Lower lobe of right lung (tissue), 2 donors: ENCODE data around the gene NR0B2. TPM values are rescaled to one million over a fixed set of nuclear protein-coding genes. Genes with fewer than 3 reads are reported as not detected.
A peak's percentile ranks its signal among the peaks of the same experiment; 100 is the strongest.

Source experiments
- ATAC-seq, 2 donors: fragments of 200-7000 bp; cut with Tn5 transposase; one replicate each; pipeline ENCODE4 v1.9.1; 2020 to 2022; ENCODE audit warnings: mild to moderate bottlenecking in 2 of 2, moderate library complexity in 2 of 2
- DNase-seq: peaks from one replicate; pipeline ENCODE4 v3.0.0-alpha.2; 2020
- H3K27ac ChIP-seq: fragments of 200-600 bp; one replicate; pipeline ENCODE4 v1.8.0; 2022
- H3K27me3 ChIP-seq: fragments of 200-600 bp; one replicate; pipeline ENCODE4 v1.8.0; 2022; ENCODE audit warnings: low read depth
- H3K36me3 ChIP-seq: fragments of 200-600 bp; one replicate; pipeline ENCODE4 v1.8.0; 2022; ENCODE audit warnings: mild to moderate bottlenecking
- H3K4me1 ChIP-seq: fragments of 200-600 bp; one replicate; pipeline ENCODE4 v1.8.0; 2022
- H3K4me3 ChIP-seq: fragments of 200-600 bp; one replicate; pipeline ENCODE4 v1.8.0; 2022; ENCODE audit warnings: mild to moderate bottlenecking
- H3K9me3 ChIP-seq: fragments of 200-600 bp; one replicate; pipeline ENCODE4 v1.8.0; 2022
- intact Hi-C: fragments of 100-400 bp; cut with DNase I; formaldehyde crosslinking; loops from one replicate; pipeline ENCODE4 v1.11.0; 2022
- total RNA-seq: library from RNA; stranded (reverse); fragmentation: NEBNext Ultra II Directional; extraction: Animal tissue kit (Norgen Biotek cat#: 25700); gene quantifications from one replicate; pipeline ENCODE4 v1.2.1, GENCODE V29; 2021
- TF ChIP-seq, protein P1 (sequence below): fragments of 200-600 bp; IDR thresholded peaks from one replicate; pipeline ENCODE4 v1.8.0; 2022; ENCODE audit warnings: antibody characterized with exemption, mild to moderate bottlenecking
- donor health status: DM: no; HTN: yes; CAD: no; lungs with severe emphysema.

NR0B2 gene
- total RNA-seq, 1 donor from 2014 or later, result 2.2 TPM

DNA sequence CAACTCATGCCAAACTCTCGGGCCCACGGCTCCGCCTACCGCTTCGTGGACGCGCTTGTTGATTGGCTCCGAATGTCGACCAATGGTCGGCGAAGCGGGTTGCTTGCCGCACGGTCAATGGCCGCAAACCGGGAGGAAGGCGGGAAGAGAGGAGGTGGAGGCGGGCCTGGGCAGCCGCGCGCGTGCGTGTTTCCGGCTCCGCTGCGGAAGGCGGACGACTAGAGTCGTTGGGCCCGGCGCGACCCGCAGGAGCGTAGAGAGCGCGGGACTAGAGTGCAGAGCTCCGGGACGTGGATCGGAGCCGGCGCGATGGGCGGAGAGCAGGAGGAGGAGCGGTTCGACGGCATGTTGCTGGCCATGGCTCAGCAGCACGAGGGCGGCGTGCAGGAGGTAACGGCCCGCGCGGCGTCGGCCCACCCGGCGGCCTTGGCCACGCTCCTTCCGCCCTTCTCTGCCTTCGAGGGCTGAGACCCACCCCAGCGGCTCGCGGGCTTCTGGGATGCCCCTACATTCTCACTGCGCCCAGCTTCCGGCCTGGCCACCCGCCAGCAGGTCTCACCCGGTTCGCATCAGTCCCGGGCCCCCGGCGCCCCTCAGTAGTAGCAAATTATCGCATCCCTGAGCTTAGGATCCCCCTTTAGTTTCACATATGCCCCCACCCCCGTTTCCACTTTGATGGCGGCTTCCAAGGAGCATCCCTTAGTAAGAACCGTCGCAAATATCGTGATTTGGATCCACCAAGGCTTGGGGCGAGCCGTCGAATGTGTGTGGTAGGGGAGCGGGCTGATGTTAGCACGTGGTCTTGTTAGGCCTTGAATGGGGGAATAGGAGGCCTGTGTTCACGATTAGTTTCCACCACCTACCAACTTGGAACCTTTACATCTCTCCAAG, 8.0 kb upstream of the NR0B2 start, which contains the start of gene NUDC:
Gene NUDC (plus strand): TSS at position 204 of the 891 bp plus-strand sequence. CDS start 106 bp downstream, at position 310.
- intact Hi-C loops, result no loop called here
- peak within 1 kb of the TSS; percentile 93 for H3K27ac ChIP-seq
- ATAC-seq, result peak; percentile 99
- H3K4me1 ChIP-seq, result peaks cover 23% of the 10 kb centered on the region
- H3K4me3 ChIP-seq, result peak within 1 kb of the TSS; percentile 100
- TF ChIP-seq, protein P1, sequence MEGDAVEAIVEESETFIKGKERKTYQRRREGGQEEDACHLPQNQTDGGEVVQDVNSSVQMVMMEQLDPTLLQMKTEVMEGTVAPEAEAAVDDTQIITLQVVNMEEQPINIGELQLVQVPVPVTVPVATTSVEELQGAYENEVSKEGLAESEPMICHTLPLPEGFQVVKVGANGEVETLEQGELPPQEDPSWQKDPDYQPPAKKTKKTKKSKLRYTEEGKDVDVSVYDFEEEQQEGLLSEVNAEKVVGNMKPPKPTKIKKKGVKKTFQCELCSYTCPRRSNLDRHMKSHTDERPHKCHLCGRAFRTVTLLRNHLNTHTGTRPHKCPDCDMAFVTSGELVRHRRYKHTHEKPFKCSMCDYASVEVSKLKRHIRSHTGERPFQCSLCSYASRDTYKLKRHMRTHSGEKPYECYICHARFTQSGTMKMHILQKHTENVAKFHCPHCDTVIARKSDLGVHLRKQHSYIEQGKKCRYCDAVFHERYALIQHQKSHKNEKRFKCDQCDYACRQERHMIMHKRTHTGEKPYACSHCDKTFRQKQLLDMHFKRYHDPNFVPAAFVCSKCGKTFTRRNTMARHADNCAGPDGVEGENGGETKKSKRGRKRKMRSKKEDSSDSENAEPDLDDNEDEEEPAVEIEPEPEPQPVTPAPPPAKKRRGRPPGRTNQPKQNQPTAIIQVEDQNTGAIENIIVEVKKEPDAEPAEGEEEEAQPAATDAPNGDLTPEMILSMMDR, result no peak
- peak; percentile 99 for DNase-seq
- no peaks in the 10 kb centered on the region for H3K27me3 ChIP-seq
- no peaks in the 10 kb centered on the region for H3K9me3 ChIP-seq
- H3K36me3 ChIP-seq, result peaks cover 31% of the 10 kb centered on the region

DNA sequence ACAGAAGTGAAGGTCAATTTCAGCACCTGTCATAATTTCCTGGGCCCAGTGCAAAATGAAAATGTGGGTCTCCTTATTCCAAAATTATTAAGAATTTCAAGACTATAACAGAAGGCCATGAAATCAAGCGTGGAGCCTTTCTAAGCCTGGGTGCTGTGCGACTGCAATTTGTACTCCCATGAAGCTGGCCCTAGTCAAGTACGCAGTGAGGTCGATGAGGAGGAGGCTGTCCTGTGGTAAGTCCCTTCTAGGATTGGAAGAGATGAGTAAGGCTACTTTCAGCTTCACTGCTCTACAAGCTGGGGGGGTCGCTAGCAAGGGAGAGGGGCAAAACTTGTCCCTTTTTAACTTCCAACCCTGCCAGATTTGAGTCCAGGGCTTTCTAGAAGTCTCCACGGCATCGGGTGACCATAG, 7.4 kb upstream of the NR0B2 start:
- Histone ChIP-seq H3K27me3 (no peaks in the 10 kb centered on the region), H3K4me3 (peak overlapping the region; percentile 100), H3K4me1 (peaks cover 23% of the 10 kb centered on the region), H3K9me3 (no peaks in the 10 kb centered on the region), H3K36me3 (peaks cover 24% of the 10 kb centered on the region), H3K27ac (peak overlapping the region; percentile 93)
- DNase-seq (no peak), ATAC-seq (peak; percentile 48 to 62)
- intact Hi-C loops, result no loop called here
- TF ChIP-seq, protein P1, result no peak

DNA sequence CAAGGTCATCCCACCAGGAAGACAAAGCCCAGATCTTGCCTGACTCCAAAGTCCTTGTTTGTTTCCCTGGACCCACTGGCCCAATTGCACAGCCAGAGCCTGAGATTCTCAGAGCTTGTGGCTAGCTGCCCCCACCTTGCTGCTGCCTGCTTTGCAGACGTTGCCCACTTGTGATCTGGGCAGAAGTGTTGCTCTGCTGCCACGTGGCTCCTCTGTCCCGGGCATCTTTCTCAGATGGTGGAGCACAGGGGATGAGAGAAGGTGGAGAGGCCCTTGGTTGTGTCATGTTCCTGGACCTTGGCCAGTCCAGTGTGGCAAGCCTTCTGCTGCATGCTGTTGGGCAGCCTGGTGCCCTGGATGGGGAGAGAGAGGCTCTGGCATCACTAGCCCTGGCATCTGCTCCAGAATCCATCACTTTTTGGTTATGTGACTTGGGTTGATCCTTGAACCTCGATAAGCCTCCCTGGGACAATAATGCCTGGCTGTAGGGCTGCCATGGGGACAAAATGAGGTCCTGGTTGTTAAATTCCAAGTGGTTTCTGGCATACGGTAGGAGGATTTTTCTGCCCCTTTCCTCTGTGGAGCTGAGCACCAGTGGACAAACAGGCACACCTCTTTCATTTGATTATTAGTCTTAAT, 1.5 kb upstream of the NR0B2 start:
- ATAC-seq (peak in 1 of 2 donors; percentile 13), DNase-seq (no peak)
- TF ChIP-seq, protein P1, result no peak
- Histone ChIP-seq H3K27ac (peak overlapping the region; percentile 84), H3K9me3 (no peaks in the 10 kb centered on the region), H3K4me1 (peaks cover 4% of the 10 kb centered on the region), H3K4me3 (no peak overlapping the region), H3K36me3 (no peaks in the 10 kb centered on the region), H3K27me3 (no peaks in the 10 kb centered on the region)
- intact Hi-C loops, result no loop called here

DNA sequence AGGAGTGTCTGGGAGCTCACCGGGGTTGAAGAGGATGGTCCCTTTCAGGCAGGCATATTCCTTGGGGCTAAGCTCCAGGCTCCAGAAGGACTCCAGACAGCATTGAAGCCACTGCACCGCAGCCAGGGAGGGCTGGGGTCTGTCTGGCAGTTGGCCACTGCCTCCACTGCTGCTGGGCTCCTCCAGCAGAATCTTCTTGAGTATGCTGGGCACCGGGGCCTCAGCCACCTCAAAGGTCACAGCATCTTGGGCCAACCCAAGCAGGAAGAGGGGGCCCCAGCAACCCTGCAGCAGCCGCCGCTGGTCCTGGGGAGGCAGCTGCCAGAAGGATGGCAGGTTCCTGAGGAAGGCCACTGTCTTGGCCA, 404 bp downstream of the NR0B2 start:
- DNase-seq (no peak), ATAC-seq (no peak)
- intact Hi-C loops, result no loop called here
- Histone ChIP-seq H3K4me3 (peak overlapping the region; percentile 43), H3K9me3 (no peaks in the 10 kb centered on the region), H3K36me3 (no peaks in the 10 kb centered on the region), H3K4me1 (peaks cover 8% of the 10 kb centered on the region), H3K27ac (peak overlapping the region; percentile 84), H3K27me3 (no peaks in the 10 kb centered on the region)
- TF ChIP-seq, protein P1, result no peak

DNA sequence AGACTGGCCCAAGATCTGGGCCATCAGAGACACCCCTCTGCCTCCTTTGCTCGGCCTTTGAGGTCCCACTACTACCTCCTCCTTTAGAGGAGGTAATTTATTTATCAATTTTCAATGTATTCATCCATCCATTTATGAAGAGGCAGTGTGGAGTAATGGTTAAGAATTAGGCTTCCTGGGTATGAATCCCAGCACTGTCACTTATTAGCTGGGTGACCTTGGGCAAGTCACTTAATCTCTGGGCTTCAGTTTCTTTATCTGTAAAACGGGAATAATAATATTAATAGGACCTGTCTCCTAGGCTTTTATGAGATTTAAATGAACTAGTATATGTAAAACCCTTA, 1.7 kb downstream of the NR0B2 start:
- intact Hi-C loops, result no loop called here
- no peak overlapping the region for H3K27ac ChIP-seq

More for the DNA sequence above, 1.7 kb downstream of the NR0B2 start:
- no peak overlapping the region for H3K4me3 ChIP-seq
- H3K27me3 ChIP-seq, result no peaks in the 10 kb centered on the region
- DNase-seq, result no peak
- H3K36me3 ChIP-seq, result no peaks in the 10 kb centered on the region
- ATAC-seq, result no peak
- H3K4me1 ChIP-seq, result peaks cover 8% of the 10 kb centered on the region
- TF ChIP-seq, protein P1, result no peak
- no peaks in the 10 kb centered on the region for H3K9me3 ChIP-seq
